Activated CD8-positive, alpha-beta memory T cell treated with anti-CD3 and anti-CD28 coated beads, Interleukin-2, amount 50 U/mL, for 24 hours (primary cell): Measurements from ENCODE around the gene CDK15.
"Not testable (repeated sequence)": the region's sequence is repeated elsewhere in the genome, so short reads cannot be mapped to it uniquely, and the experiment has no call there.

Source experiments
- DNase-seq: peaks from one replicate; pipeline ENCODE4 v3.0.0-alpha.2; 2020; ENCODE audit errors: extremely low read depth

The CDK15 gene

DNA sequence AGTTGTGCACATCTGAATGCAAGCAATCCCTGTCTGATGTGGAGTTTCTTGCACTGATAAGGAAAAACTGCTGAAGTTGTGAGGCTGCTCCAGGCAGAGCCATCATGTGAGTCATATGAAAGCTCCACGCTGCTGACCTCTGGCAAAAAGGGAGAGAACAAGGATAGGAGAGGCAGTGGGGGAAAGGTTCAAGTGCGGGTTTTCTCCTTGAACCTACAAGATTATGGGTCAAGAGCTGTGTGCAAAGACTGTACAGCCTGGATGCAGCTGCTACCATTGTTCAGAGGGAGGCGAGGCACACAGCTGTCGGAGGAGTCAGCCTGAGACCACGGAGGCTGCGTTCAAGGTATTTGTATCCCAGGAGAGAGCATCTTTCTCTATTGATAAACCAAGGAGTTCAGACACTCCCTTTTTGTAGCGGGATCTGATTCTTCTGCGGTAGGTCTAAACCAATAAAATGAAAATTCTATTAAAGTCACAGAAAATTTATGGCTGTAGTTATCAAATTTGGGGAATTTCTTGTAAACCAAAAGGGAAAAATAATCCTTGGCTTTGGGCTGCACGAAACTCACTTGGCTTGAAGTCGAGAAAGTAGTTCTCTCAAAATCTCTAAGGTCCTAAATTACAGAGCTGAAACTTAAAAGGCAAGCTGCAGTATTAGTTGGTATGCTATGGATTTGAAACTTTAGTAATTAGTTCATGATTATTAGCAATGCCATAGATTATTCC, at the start of gene CDK15:
Gene CDK15 (plus strand): TSS at position 96 of the 729 bp plus-strand sequence. CDS start 128 bp downstream, at position 224.
- DNase-seq = no peak

- DNase-seq = no peak
Measured at GRCh38 chr2:201758234-201758633, 48.1 kb upstream of the CDK15 start.

- DNase-seq = no peak
Measured at GRCh38 chr2:201758873-201759272, 47.5 kb upstream of the CDK15 start.

- no peak for DNase-seq
Measured at GRCh38 chr2:201759567-201759966, 46.8 kb upstream of the CDK15 start.

DNA sequence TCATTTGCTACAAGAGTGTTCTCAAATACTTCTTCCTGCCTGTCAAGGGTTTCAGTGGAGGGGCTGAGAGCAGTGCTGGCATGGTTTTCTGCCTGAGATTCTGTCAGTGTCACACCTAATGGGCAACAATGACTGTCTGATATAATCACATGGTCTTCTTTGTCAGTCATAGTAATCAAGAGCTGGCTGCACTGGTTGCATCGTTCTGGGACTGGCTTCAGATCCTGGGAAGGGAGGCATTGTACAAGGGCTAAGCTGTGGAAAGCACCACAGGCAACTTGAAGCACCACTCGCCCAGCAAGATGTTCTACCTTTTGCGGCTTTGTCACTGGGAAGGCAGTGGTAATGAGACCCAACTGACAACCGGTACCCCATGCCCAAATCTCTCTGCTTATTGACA, 45.2 kb upstream of the CDK15 start:
- DNase-seq = no peak

DNA sequence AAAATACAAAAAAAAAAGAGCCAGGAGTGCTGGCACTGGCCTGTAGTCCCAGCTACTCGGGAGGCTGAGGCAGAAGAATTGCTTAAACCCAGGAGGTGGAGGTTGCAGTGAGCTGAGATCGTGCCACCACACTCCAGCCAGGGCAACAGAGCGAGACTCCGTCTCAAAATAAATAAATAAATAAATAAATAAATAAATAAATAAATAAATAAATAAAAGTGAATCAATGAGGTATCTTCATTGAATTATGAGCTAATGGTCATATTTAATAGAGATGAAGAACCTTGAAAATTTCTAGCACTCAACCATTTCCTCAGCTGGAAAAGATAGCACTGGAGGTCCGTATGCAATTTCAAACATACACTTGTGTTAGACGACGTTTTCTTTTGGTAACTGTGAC, 41.9 kb upstream of the CDK15 start:
- DNase-seq = not testable (repeated sequence)

DNA sequence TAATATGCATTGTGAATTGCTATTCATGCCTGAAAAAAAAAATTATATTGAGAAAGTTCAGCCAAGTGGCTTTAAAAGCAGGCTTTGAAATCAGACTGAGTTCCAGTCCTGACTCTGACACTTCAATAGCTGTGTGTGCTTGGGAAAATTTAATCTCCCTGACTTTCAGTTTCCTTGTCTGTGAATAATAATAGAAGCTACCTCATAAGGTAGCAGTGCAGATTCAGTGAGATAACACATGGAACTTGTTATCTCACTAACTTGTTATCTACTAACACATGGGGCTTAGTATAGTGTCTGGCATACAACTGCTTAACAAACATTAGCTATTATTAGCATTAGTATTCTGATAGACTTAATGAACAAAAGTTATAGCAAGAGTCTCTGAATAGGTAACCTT, 40.5 kb upstream of the CDK15 start:
- DNase-seq = no peak

GRCh38 chr2:201768918-201769317, 37.4 kb upstream of the CDK15 start:
- no peak for DNase-seq

DNA sequence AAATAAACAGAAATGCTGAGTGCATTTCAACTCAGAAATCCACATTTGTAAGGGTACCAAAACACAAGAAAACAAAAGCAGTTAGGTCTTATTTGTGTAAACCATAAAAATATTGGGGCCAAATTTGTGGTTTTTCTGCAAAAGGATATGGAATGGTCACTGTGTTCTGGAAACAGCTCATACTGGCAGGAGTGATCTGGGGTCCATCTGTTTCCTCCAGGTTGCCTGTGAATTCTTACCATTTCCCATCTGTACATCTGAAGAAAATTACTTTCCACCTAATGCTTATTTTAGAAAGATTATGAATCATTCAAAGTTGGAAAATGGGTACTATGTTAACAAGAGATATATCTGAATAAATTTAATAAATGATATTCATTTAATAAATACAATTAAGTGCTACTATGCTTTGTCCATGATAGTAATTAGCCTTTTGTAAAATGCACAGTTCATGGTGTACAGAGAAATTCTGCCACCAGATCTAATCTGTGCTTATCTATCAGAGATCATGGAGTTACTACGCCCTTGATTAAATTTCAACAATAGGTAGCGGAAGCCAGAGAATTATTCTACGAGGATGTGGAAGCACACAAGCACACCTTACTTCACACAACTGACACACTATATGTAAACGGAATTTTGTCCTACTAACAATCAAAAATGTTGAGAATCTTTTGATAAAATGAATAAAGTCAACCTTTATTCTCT, 36.5 kb upstream of the CDK15 start:
- DNase-seq = no peak

DNA sequence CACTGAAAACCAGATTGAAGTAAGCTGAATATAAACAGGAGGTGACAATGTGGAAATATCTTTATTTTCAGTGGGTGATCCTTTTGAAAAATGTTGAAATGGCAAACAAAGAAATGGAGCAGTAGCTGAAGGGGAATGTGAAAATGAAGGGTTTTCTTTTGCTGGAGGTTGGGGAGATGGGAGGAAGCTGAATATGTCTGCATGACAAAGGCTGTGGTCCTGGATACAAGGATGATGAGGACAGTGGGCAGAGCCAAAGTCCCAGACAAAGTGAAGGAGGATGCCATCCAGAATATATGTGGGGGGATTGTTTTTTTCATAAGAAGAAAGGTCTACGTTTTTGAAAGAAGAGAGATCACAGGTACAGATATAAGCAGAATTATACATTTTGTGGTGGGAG, 32.3 kb upstream of the CDK15 start:
- no peak for DNase-seq

GRCh38 chr2:201774546-201774945, 31.8 kb upstream of the CDK15 start:
- DNase-seq = no peak

- DNase-seq = no peak
Measured at GRCh38 chr2:201775326-201775725, 31.0 kb upstream of the CDK15 start.

DNA sequence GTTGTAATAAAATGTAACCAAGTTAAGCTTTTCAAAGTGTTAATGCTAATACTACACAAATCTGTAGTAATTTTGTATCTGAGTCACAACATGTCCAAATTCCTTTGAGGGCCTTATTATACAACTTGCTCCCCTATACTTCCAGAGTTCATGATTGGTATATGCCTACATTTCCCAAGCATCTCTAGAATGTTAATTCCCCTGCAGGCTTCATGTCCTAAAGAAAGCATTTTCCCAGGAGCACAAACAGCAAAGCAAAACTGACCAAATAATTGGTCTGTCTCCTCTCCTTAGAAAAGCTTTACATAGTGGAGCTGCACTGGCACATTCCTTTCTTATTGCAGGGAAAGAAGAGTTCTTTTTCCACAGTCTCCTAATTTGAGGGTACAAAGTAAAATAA, 29.3 kb upstream of the CDK15 start:
- DNase-seq = no peak

DNA sequence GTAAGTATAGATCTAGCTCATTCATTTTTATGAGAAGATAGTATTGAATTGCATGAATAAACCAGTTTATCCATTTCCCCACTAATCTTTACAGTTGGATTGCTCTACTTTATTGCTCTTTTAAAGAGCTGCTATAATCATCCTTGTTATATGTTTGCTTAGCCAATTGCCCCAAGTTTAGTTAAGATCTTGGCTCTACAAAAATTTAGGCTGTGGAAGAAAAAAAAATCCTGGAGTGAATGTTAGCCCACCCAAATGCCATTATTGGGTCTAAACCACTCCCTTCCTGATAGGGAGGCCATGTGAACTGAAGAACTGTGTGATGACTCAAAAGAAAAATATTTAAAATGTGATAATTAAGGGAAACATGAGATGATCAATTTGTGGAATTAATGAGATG, 28.5 kb upstream of the CDK15 start:
- no peak for DNase-seq

DNA sequence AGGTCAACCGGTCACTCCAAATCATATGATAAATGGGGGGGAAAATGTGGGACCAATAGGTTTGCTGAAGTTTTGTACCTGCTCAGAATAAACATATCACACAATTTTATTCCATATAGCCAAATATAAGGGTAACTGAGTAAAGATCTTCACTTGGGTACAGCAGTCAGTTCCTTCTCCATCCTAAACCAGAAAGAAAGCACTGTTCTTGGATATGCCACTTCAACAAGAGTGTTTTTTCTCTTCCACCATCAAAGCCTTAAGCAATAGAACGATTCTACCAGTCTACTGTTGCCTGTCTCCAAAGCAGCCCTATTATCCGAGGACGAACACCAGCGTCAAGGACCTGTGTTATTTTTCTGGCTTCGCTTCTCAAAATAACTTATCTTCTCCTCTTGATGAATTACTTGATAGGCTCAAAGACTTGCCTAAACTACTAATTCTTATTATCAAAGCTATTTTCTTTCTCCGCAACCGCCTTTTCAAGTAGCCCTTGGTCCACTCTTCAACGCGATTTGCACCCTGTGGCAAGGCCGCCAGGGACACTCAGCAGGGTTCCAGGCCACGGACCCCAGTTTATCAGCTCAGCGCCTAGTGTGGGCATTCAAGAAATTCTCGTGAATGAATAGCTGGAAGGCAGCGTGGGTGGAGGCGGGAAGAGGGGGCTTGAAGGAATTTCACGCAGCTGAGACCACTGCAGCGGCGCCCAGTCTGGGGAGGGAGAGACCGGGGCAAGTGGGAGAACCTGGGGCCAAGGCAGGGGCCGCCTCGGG, 26.2 kb upstream of the CDK15 start:
- no peak for DNase-seq

GRCh38 chr2:201780674-201781493, 25.5 kb upstream of the CDK15 start, which contains the start of gene ALS2:
Gene ALS2 (minus strand): TSS chr2:201780933. CDS start chr2:201768885, 12,048 bp downstream.
- DNase-seq = peak; percentile 81

- DNase-seq = no peak
Measured at GRCh38 chr2:201781557-201782051, 24.7 kb upstream of the CDK15 start.

- no peak for DNase-seq
Measured at GRCh38 chr2:201784563-201784962, 21.8 kb upstream of the CDK15 start.

DNA sequence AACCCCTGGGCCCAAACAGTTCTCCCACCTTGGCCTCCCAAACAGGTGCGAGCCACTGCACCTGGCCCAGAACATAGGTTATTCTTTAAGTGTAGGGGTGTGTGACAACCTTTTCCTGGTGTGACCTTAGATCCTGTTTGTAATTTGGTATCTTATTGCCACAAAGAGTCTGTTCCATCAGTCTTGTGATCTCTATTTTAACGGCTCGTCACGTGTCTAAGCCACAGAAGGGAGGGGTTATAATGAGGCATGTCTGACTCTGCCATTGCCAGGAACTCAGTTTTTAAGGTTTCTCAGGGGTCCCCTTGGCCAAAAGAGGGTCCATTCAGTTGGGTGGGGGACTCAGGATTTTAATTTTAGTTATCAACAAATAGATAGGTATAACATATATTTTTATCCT, 21.2 kb upstream of the CDK15 start:
- no peak for DNase-seq

GRCh38 chr2:201786471-201786870, 19.9 kb upstream of the CDK15 start:
- no peak for DNase-seq

DNA sequence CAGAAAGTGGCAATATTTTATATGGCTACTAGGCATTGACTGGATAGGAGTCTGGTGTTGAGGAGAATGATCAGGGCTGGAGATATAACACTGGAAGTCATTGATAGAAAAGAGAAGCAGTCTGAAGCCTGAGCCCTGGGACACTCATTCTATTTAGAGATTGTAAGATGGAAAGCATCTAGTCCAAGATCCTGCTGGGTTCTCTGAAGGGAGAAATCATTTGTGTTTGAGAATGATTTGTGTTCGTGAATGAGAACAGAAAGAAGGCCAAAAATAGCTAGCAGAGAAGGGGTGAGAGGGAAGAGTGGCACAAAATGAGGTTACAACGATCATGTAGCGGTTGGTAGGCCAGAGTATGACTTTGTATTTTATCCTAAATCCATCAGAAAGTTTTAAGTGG, 18.0 kb upstream of the CDK15 start:
- no peak for DNase-seq

- DNase-seq = no peak
Measured at GRCh38 chr2:201789395-201789794, 16.9 kb upstream of the CDK15 start.
